OCI-LY7 (cell line): Measurements from ENCODE around the gene ZDHHC9.

Source experiments
- EZH2phosphoT487 ChIP-seq: fragments of 200-600 bp; sonication (generic); IDR thresholded peaks from 2 replicates; pipeline ENCODE4 v1.6.1; 2018; ENCODE audit warnings: low read depth, borderline replicate concordance, mild to moderate bottlenecking, mixed run types, antibody characterized with exemption, low read length, moderate library complexity, mixed read lengths
- TF ChIP-seq, protein P1 (sequence below): fragments of 200-600 bp; sonication (generic); conservative IDR thresholded peaks from 2 replicates; pipeline ENCODE4 v1.5.1; 2014; ENCODE audit warnings: mild to moderate bottlenecking, antibody characterized with exemption, low read length, moderate library complexity, mixed read lengths

DNA sequence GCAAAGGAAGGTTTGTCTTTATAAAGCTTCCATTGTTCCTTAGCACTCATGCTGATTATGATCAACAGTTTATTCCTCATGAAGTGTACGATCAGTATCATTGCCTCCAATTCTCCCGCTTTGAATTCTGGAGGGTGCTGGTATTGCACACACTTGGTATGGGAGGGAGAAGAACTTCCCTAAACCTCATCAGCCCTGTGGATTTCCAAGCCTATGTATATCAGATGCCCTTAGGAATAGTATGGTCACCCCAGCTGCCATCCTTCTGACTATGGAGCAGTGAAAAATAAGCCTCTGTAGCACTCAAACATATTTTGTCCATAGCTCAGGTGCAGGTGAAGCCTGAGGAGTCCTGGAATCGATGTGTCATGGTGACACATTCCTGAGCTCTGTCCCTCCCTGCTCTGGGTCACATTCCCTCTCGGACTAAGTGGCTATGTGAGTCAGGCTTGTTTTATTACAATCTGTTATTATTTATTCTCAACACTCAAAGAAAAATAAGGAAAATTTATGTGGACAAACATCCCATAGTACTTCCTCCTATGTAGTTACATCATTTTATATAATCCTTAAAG is 2.0 kb upstream of the ZDHHC9 start:
- TF ChIP-seq, protein P1, sequence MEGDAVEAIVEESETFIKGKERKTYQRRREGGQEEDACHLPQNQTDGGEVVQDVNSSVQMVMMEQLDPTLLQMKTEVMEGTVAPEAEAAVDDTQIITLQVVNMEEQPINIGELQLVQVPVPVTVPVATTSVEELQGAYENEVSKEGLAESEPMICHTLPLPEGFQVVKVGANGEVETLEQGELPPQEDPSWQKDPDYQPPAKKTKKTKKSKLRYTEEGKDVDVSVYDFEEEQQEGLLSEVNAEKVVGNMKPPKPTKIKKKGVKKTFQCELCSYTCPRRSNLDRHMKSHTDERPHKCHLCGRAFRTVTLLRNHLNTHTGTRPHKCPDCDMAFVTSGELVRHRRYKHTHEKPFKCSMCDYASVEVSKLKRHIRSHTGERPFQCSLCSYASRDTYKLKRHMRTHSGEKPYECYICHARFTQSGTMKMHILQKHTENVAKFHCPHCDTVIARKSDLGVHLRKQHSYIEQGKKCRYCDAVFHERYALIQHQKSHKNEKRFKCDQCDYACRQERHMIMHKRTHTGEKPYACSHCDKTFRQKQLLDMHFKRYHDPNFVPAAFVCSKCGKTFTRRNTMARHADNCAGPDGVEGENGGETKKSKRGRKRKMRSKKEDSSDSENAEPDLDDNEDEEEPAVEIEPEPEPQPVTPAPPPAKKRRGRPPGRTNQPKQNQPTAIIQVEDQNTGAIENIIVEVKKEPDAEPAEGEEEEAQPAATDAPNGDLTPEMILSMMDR, result no peak
- TF ChIP-seq EZH2phosphoT487, result no peak
